Measurements from ENCODE around the gene GLP2R. TPM values are rescaled to one million over a fixed set of nuclear protein-coding genes. Genes with fewer than 3 reads are reported as not detected.

GLP2R gene
- not detected in 2 replicates for total RNA-seq (2021)
- Bru-seq, nascent RNA: not detected
- BruChase-seq, experiment 1, labeled RNA remaining after a 2-hour chase: not detected
- BruChase-seq, experiment 2, labeled RNA remaining after a 6-hour chase: not detected
- long read RNA-seq: 0 reads

DNA sequence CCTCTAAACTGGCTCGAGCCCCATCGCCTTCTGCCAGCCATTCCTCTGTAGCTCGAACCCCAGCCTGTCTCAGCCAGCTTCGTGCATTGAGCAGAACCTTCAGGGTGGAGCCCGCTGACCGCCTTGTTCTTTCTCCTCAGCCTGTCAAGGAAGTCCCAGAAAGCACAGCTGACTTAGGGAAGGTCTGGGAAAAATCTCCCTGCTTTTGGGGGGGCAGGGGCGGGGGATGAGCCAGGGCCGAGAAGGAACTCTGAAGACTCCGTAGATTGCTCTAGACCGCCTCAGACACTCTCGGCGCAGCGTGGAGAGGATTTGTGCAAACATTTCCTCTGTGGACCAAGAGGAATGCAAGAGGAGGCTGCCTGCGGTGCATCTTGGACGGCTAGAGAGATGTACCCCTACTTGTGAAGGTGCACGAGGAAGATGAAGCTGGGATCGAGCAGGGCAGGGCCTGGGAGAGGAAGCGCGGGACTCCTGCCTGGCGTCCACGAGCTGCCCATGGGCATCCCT, at the start of gene GLP2R:
Gene GLP2R, plus strand, starts transcription at position 284 of the 510 bp plus-strand sequence. Its CDS starts 140 bp downstream, at position 424.
- intact Hi-C loops (cut with micrococcal nuclease; ENCODE audit: unreplicated experiment): no loop called here
- POLR2A ChIA-PET (ENCODE audit: low non-redundant PET): no interaction called here

DNA sequence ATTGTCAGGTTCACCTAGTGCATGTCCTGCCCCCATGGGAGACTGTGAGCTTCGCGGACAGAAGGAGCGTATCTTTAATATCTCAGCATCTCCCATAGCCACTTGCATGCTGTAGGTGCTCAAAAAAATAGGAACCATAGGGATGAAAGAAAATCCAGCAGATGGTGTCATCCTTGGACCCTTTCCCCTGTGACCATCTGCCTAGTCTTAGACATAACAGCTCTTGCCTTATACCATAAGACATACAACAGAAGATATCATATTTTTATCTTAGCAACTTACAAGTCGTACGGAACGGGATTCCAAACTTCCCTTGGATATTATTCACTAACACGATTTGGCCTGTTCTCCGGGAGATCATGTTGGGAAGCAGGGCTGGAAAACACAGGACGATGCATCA, 48.8 kb upstream of the GLP2R start:
- H3K4me1 ChIP-seq (ENCODE audit: insufficient read depth, low read length, poor library complexity, severe bottlenecking): no peaks in the 10 kb centered on the region
- DNase-seq (ENCODE audit: low spot score): no peak
- H3K27me3 ChIP-seq (replicated peaks; ENCODE audit: insufficient read depth, low read depth, low read length, poor library complexity): peaks cover 48% of the 10 kb centered on the region
- POLR2A ChIA-PET (ENCODE audit: low non-redundant PET): no interaction called here
- no TSS peak for BruUV-seq (replicated peaks)
- H3K9me3 ChIP-seq (ENCODE audit: low read depth, low read length, poor library complexity, severe bottlenecking): no peaks in the 10 kb centered on the region
- CTCF ChIA-PET: no interaction called here
- TF ChIP-seq EZH2 (IDR thresholded peaks at IDR 0.05; ENCODE audit: borderline replicate concordance, low read depth, low read length, poor library complexity, severe bottlenecking): no peak
- TF ChIP-seq, protein P1, sequence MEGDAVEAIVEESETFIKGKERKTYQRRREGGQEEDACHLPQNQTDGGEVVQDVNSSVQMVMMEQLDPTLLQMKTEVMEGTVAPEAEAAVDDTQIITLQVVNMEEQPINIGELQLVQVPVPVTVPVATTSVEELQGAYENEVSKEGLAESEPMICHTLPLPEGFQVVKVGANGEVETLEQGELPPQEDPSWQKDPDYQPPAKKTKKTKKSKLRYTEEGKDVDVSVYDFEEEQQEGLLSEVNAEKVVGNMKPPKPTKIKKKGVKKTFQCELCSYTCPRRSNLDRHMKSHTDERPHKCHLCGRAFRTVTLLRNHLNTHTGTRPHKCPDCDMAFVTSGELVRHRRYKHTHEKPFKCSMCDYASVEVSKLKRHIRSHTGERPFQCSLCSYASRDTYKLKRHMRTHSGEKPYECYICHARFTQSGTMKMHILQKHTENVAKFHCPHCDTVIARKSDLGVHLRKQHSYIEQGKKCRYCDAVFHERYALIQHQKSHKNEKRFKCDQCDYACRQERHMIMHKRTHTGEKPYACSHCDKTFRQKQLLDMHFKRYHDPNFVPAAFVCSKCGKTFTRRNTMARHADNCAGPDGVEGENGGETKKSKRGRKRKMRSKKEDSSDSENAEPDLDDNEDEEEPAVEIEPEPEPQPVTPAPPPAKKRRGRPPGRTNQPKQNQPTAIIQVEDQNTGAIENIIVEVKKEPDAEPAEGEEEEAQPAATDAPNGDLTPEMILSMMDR (conservative IDR thresholded peaks at IDR 0.05; ENCODE audit: low read depth, low read length): no peak
- intact Hi-C loops (cut with micrococcal nuclease; ENCODE audit: unreplicated experiment): no loop called here
- H3K36me3 ChIP-seq (ENCODE audit: insufficient read depth, low read length, poor library complexity, severe bottlenecking): no peaks in the 10 kb centered on the region
- no peak overlapping the region for H3K27ac ChIP-seq (ENCODE audit: low read depth, low read length, poor library complexity, severe bottlenecking)
- no peak overlapping the region for H3K4me3 ChIP-seq (ENCODE audit: low read depth, low read length, poor library complexity, severe bottlenecking)

More for the DNA sequence above, at the start of gene GLP2R:
- H3K4me3 ChIP-seq (ENCODE audit: low read depth, low read length, poor library complexity, severe bottlenecking): no peak within 1 kb of the TSS
- CTCF ChIA-PET: no interaction called here
- no peak within 1 kb of the TSS for H3K27ac ChIP-seq (ENCODE audit: low read depth, low read length, poor library complexity, severe bottlenecking)
- no peaks in the 10 kb centered on the region for H3K36me3 ChIP-seq (ENCODE audit: insufficient read depth, low read length, poor library complexity, severe bottlenecking)
- no TSS peak for BruUV-seq (replicated peaks)
- TF ChIP-seq, protein P1 (conservative IDR thresholded peaks at IDR 0.05; ENCODE audit: low read depth, low read length): no peak
- TF ChIP-seq EZH2 (IDR thresholded peaks at IDR 0.05; ENCODE audit: borderline replicate concordance, low read depth, low read length, poor library complexity, severe bottlenecking): no peak
- H3K27me3 ChIP-seq (replicated peaks; ENCODE audit: insufficient read depth, low read depth, low read length, poor library complexity): peaks cover 6% of the 10 kb centered on the region
- DNase-seq (ENCODE audit: low spot score): no peak
- H3K4me1 ChIP-seq (ENCODE audit: insufficient read depth, low read length, poor library complexity, severe bottlenecking): no peaks in the 10 kb centered on the region
- no peaks in the 10 kb centered on the region for H3K9me3 ChIP-seq (ENCODE audit: low read depth, low read length, poor library complexity, severe bottlenecking)

DNA sequence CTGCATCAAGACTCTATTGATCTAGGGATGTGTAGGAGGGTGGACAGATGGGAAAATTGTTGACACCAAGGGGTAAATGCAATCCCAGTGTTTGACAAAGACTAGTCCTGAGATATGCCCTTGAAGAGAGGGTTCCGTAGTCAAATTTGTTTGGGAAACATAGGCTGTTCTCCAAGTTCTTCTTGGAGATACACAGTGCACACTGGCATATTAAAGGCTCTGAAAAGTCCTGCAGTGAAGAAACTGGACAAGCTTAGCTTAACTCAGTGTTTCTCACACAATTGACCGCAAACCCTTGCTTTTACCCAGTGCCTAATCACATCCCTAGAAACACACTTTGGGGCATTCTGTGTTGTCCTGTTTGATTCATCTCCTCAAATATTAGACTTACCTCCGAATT, 45.2 kb upstream of the GLP2R start:
- no TSS peak for BruUV-seq (replicated peaks)
- ChIA-PET CTCF (no interaction called here), POLR2A (ENCODE audit: low non-redundant PET) (no interaction called here)
- Histone ChIP-seq H3K27ac (ENCODE audit: low read depth, low read length, poor library complexity, severe bottlenecking) (no peak overlapping the region), H3K27me3 (replicated peaks; ENCODE audit: insufficient read depth, low read depth, low read length, poor library complexity) (peaks cover 57% of the 10 kb centered on the region), H3K36me3 (ENCODE audit: insufficient read depth, low read length, poor library complexity, severe bottlenecking) (no peaks in the 10 kb centered on the region), H3K4me1 (ENCODE audit: insufficient read depth, low read length, poor library complexity, severe bottlenecking) (no peaks in the 10 kb centered on the region), H3K9me3 (ENCODE audit: low read depth, low read length, poor library complexity, severe bottlenecking) (no peaks in the 10 kb centered on the region), H3K4me3 (ENCODE audit: low read depth, low read length, poor library complexity, severe bottlenecking) (no peak overlapping the region)
- DNase-seq (ENCODE audit: low spot score): no peak
- intact Hi-C loops (cut with micrococcal nuclease; ENCODE audit: unreplicated experiment): no loop called here
- no peak for TF ChIP-seq EZH2 (IDR thresholded peaks at IDR 0.05; ENCODE audit: borderline replicate concordance, low read depth, low read length, poor library complexity, severe bottlenecking)
- TF ChIP-seq, protein P1 (conservative IDR thresholded peaks at IDR 0.05; ENCODE audit: low read depth, low read length): no peak

Measured in A673 (cell line).